GM18868 (cell line): ENCODE data around the gene ASGR1.
"Not testable (repeated sequence)": the region's sequence is repeated elsewhere in the genome, so short reads cannot be mapped to it uniquely, and the experiment has no call there.

Experiments used
- ATAC-seq: cut with Tn5 transposase; IDR thresholded peaks from one replicate; pipeline ENCODE4 v1.9.1; 2021; ENCODE audit warnings: mild to moderate bottlenecking, moderate library complexity; ENCODE audit not compliant: unreplicated experiment

Gene ASGR1

DNA sequence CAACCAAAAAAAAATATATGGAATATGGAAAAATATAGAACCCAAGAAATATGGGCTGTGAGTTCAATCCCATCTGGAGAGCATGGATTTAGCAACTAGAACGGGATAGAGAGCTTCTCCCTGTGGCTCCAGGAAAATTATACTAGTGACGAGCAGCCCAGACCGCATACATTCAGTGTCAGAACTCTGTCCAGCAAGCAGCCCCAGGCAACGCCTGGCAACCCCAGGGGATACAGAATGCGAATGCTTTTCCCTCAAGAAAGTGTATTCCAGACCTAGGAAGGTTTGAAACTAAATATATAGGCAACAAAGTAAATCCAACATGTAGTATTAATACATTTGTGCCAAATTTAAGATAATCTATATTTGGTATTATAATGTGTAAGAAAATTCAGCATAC is 51.0 kb downstream of the ASGR1 start:
- no peak for ATAC-seq

DNA sequence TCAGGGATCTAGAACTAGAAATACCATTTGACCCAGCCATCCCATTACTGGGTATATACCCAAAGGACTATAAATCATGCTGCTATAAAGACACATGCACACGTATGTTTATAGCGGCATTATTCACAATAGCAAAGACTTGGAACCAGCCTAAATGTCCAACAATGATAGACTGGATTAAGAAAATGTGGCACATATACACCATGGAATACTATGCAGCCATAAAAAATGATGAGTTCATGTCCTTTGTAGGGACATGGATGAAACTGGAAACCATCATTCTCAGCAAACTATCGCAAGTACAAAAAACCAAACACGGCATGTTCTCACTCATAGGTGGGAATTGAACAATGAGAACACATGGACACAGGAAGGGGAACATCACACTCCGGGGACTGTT is 51.7 kb downstream of the ASGR1 start:
- ATAC-seq: not testable (repeated sequence)

DNA sequence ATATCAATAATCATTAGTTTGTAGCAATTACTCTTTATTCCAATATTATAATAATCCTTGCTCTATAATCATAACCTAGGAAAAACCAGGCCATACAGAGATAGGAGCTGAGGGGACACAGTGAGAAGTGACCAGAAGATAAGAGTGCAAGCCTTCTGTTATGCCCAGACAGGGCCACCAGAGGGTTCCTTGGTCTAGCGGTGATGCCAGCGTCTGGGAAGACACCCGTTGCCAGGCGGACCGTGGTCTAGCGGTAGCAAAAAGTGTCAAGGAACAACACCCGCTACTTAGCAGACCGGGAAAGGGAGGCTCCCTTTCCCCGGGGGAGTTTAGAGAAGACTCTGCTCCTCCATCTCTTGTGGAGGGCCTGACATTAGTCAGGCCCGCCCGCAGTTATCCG is 52.8 kb downstream of the ASGR1 start:
- not testable (repeated sequence) for ATAC-seq

DNA sequence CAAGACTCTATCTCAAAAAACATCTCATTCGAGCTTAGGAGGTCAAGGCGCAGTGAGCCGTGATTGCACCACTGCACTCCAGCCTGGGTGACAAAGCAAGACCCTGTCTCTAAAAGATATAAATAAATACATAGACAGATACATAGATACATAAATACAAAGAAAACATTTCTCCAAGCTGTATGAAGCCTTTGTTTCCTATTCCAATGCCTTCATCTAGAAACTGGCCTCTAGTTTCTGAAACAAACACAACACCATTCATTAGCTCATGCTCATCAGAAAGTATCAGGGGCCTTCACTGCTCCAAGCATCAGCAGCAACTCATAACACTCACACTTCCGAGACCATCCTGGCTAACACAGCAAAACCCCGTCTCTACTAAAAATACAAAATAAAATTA is 54.2 kb downstream of the ASGR1 start:
- ATAC-seq: no peak

DNA sequence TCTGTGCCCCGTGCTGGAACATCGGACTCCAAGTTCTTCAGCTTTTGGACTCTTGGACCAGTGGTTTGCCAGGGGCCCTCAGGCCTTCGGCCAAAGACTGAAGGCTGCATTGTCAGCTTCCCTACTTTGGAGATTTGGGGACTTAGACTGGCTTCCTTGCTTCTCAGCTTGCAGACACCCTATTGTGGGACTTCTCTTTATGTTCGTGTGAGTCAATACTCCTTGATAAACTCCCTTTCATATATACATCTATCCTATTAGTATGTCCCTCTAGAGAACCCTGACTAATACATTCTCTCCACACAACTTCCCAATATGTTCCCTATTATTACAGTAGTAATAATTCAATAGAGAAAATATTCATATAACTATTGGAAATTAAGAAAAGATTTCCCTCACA is 55.3 kb downstream of the ASGR1 start:
- no peak for ATAC-seq
